ENCODE measurements around the gene CPPED1.

DNA sequence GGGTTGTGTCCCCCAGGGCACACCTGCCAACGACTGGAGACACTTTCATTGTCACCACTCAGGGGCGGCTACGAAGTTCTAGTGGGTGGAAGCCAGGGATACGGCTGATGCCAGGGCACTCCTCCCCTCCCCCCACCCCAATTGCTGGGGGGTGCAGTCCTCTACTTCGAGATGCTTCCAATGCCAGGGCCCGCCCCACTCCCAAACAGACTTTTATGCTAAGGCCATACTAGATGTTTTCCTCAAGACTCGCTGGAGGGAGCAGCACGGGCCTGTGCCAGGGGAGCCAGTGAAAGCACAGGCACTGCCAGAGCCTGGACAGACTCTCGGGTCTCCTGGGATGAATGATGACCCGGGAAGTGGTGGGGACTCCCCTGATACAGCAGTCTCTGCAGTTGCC, 178.0 kb downstream of the CPPED1 start:
- TF ChIP-seq, protein P1, sequence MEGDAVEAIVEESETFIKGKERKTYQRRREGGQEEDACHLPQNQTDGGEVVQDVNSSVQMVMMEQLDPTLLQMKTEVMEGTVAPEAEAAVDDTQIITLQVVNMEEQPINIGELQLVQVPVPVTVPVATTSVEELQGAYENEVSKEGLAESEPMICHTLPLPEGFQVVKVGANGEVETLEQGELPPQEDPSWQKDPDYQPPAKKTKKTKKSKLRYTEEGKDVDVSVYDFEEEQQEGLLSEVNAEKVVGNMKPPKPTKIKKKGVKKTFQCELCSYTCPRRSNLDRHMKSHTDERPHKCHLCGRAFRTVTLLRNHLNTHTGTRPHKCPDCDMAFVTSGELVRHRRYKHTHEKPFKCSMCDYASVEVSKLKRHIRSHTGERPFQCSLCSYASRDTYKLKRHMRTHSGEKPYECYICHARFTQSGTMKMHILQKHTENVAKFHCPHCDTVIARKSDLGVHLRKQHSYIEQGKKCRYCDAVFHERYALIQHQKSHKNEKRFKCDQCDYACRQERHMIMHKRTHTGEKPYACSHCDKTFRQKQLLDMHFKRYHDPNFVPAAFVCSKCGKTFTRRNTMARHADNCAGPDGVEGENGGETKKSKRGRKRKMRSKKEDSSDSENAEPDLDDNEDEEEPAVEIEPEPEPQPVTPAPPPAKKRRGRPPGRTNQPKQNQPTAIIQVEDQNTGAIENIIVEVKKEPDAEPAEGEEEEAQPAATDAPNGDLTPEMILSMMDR (tag by site-specific recombination; IDR thresholded peaks at IDR 0.05) = no peak
- TF ChIP-seq ZNF768 (tag by site-specific recombination; IDR thresholded peaks at IDR 0.05) (no peak), ZNF433 (tag by site-specific recombination; IDR thresholded peaks at IDR 0.05; ENCODE audit: low read depth) (no peak)
- TF ChIP-seq, protein P2, sequence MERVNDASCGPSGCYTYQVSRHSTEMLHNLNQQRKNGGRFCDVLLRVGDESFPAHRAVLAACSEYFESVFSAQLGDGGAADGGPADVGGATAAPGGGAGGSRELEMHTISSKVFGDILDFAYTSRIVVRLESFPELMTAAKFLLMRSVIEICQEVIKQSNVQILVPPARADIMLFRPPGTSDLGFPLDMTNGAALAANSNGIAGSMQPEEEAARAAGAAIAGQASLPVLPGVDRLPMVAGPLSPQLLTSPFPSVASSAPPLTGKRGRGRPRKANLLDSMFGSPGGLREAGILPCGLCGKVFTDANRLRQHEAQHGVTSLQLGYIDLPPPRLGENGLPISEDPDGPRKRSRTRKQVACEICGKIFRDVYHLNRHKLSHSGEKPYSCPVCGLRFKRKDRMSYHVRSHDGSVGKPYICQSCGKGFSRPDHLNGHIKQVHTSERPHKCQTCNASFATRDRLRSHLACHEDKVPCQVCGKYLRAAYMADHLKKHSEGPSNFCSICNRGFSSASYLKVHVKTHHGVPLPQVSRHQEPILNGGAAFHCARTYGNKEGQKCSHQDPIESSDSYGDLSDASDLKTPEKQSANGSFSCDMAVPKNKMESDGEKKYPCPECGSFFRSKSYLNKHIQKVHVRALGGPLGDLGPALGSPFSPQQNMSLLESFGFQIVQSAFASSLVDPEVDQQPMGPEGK (tag by site-specific recombination; IDR thresholded peaks at IDR 0.05) = no peak
